NCI-H128 (cell line): Measurements from ENCODE around the gene TCN1.
"Not testable (repeated sequence)": the region's sequence is repeated elsewhere in the genome, so short reads cannot be mapped to it uniquely, and the experiment has no call there.

Experiments
- DNase-seq: peaks from one replicate; lab custom pipeline; 2025; ENCODE audit not compliant: unreplicated experiment; lab: John Stamatoyannopoulos, UW

The TCN1 gene

GRCh38 chr11:59866397-59866796, at the start of gene TCN1:
Gene TCN1 (minus strand): TSS chr11:59866487. CDS start chr11:59866470, 17 bp downstream.
- DNase-seq = no peak

GRCh38 chr11:59903569-59903968, 37.3 kb upstream of the TCN1 start:
- DNase-seq = not testable (repeated sequence)

GRCh38 chr11:59901306-59901705, 35.0 kb upstream of the TCN1 start:
- DNase-seq = no peak

GRCh38 chr11:59900366-59901126, 34.3 kb upstream of the TCN1 start:
- no peak for DNase-seq

- no peak for DNase-seq
Measured at GRCh38 chr11:59899532-59899931, 33.2 kb upstream of the TCN1 start.

GRCh38 chr11:59898650-59899049, 32.4 kb upstream of the TCN1 start:
- no peak for DNase-seq

- DNase-seq = no peak
Measured at GRCh38 chr11:59898046-59898445, 31.8 kb upstream of the TCN1 start.

GRCh38 chr11:59894616-59895015, 28.3 kb upstream of the TCN1 start:
- no peak for DNase-seq

GRCh38 chr11:59891781-59892181, 25.5 kb upstream of the TCN1 start:
- no peak for DNase-seq

GRCh38 chr11:59887156-59887555, 20.9 kb upstream of the TCN1 start:
- not testable (repeated sequence) for DNase-seq

GRCh38 chr11:59883597-59883996, 17.3 kb upstream of the TCN1 start:
- no peak for DNase-seq

GRCh38 chr11:59879567-59879966, 13.3 kb upstream of the TCN1 start:
- no peak for DNase-seq

- DNase-seq = no peak
Measured at GRCh38 chr11:59878575-59878974, 12.3 kb upstream of the TCN1 start, which contains the start of gene OOSP3. Gene OOSP3 (plus strand): TSS chr11:59878782. CDS start chr11:59878809, 27 bp downstream.

- no peak for DNase-seq
Measured at GRCh38 chr11:59877784-59878183, 11.5 kb upstream of the TCN1 start.

- no peak for DNase-seq
Measured at GRCh38 chr11:59877325-59877724, 11.0 kb upstream of the TCN1 start.

GRCh38 chr11:59875856-59876519, 9.7 kb upstream of the TCN1 start:
- DNase-seq = no peak

- no peak for DNase-seq
Measured at GRCh38 chr11:59872076-59872475, 5.8 kb upstream of the TCN1 start.

GRCh38 chr11:59867946-59868345, 1.7 kb upstream of the TCN1 start:
- no peak for DNase-seq

GRCh38 chr11:59866836-59867235, 549 bp upstream of the TCN1 start:
- DNase-seq = no peak

GRCh38 chr11:59865031-59865430, 1.3 kb downstream of the TCN1 start:
- no peak for DNase-seq

GRCh38 chr11:59862252-59862651, 4.0 kb downstream of the TCN1 start:
- no peak for DNase-seq

GRCh38 chr11:59859673-59860072, 6.6 kb downstream of the TCN1 start:
- DNase-seq = no peak
